CD8-positive, alpha-beta memory T cell (primary cell): ENCODE measurements around the gene ATP11A. TPM values are rescaled to one million over a fixed set of nuclear protein-coding genes. Genes with fewer than 3 reads are reported as not detected.
"Not testable (repeated sequence)": the region's sequence is repeated elsewhere in the genome, so short reads cannot be mapped to it uniquely, and the experiment has no call there.

Source experiments
- CTCF ChIA-PET: fragments of 350-600 bp; sonication (Branson Sonifier 250); formaldehyde crosslinking; loops from one replicate; lab custom pipeline; 2021; ENCODE audit warnings: antibody characterized with exemption; lab: Charles Lee
- POLR2A ChIA-PET: fragments of 350-600 bp; sonication (Branson Sonifier 250); formaldehyde crosslinking; loops from one replicate; lab custom pipeline; 2021; ENCODE audit warnings: antibody characterized with exemption; lab: Charles Lee
- DNase-seq, 5 donors: peaks; one replicate each; pipeline versions ENCODE4 v3.0.0 to v3.0.0-alpha.2; 2020 to 2022; ENCODE audit warnings: mixed read lengths in 1 of 5
- H3K27ac ChIP-seq: one replicate; pipeline ENCODE4 v1.7.0; 2013; ENCODE audit warnings: low read depth, mild to moderate bottlenecking, low read length, moderate library complexity
- H3K27me3 ChIP-seq: 2 replicates; pipeline ENCODE4 v1.7.0; 2013; ENCODE audit warnings: low read length, mild to moderate bottlenecking; ENCODE audit not compliant: insufficient read depth, poor library complexity, severe bottlenecking
- H3K36me3 ChIP-seq: 2 replicates; pipeline ENCODE4 v1.7.0; 2013; ENCODE audit warnings: mild to moderate bottlenecking, low read length, moderate library complexity; ENCODE audit not compliant: insufficient read depth
- H3K4me1 ChIP-seq: 2 replicates; pipeline ENCODE4 v1.7.0; 2013; ENCODE audit warnings: mild to moderate bottlenecking, low read length, moderate library complexity; ENCODE audit not compliant: insufficient read depth
- H3K4me3 ChIP-seq: 2 replicates; pipeline ENCODE4 v1.7.0; 2013; ENCODE audit warnings: mild to moderate bottlenecking, low read length
- H3K9me3 ChIP-seq: 2 replicates; pipeline ENCODE4 v1.7.0; 2013; ENCODE audit warnings: mild to moderate bottlenecking, low read length
- H3K27ac Mint-ChIP-seq, 8 donors: one replicate each; pipeline ENCODE4 v1.8.0; 2020 to 2021; ENCODE audit warnings: mixed read lengths in 8 of 8, mild to moderate bottlenecking in 6 of 8, inconsistent platforms in 3 of 8, moderate library complexity in 3 of 8
- H3K27me3 Mint-ChIP-seq, 2 donors: one replicate each; pipeline ENCODE4 v1.8.0; 2020 to 2021; ENCODE audit warnings: mixed read lengths in 2 of 2, mild to moderate bottlenecking in 1 of 2, moderate library complexity in 1 of 2
- H3K36me3 Mint-ChIP-seq, 3 donors: one replicate each; pipeline ENCODE4 v1.8.0; 2020 to 2021; ENCODE audit warnings: mixed read lengths in 3 of 3, inconsistent platforms in 1 of 3, mild to moderate bottlenecking in 1 of 3
- H3K4me1 Mint-ChIP-seq, 3 donors: one replicate each; pipeline ENCODE4 v1.8.0; 2020 to 2021; ENCODE audit warnings: mixed read lengths in 3 of 3, inconsistent platforms in 1 of 3, mild to moderate bottlenecking in 1 of 3
- H3K4me3 Mint-ChIP-seq, 7 donors: one replicate each; pipeline ENCODE4 v1.8.0; 2020 to 2021; ENCODE audit warnings: mixed read lengths in 7 of 7, mild to moderate bottlenecking in 6 of 7, moderate library complexity in 4 of 7, inconsistent platforms in 2 of 7
- H3K9me3 Mint-ChIP-seq, 5 donors: one replicate each; pipeline ENCODE4 v1.8.0; 2020 to 2022; ENCODE audit warnings: mixed read lengths in 5 of 5, mild to moderate bottlenecking in 3 of 5, moderate library complexity in 2 of 5, inconsistent platforms in 1 of 5
- polyA plus RNA-seq: library from polyadenylated mRNA; unstranded; fragments of 300-500 nt; fragmentation: Illumina TruSeq; gene quantifications from one replicate; pipeline ENCODE4 v1.2.3, GENCODE V29; 2021
- total RNA-seq, 2 experiments: library from RNA; stranded (reverse); gene quantifications; one replicate each; pipeline ENCODE4 v1.2.3, GENCODE V29; 2021

ATP11A gene
- total and polyA plus RNA-seq, 3 experiments from 2014 or later, result 4.5 to 34.6 (median 34.0) TPM

- Mint-ChIP-seq H3K4me1 (peaks cover 0 to 12% (median 0%) of the 10 kb centered on the region in 3 donors), H3K36me3 (no peaks in the 10 kb centered on the region), H3K27me3 (peaks cover 7 to 37% of the 10 kb centered on the region in 2 donors), H3K27ac (no peak overlapping the region), H3K4me3 (no peak overlapping the region), H3K9me3 (no peaks in the 10 kb centered on the region)
- CTCF ChIA-PET, result no interaction called here
- DNase-seq, result no peak
- H3K4me1 ChIP-seq, result peaks cover 6% of the 10 kb centered on the region
- H3K27me3 ChIP-seq, result no peaks in the 10 kb centered on the region
- H3K4me3 ChIP-seq, result no peak overlapping the region
- no peaks in the 10 kb centered on the region for H3K36me3 ChIP-seq
- no peak overlapping the region for H3K27ac ChIP-seq
- no peaks in the 10 kb centered on the region for H3K9me3 ChIP-seq
- POLR2A ChIA-PET, result no interaction called here
Observed at GRCh38 chr13:112674412-112675365, 15.1 kb upstream of the ATP11A start.

GRCh38 chr13:112675366-112675756 is 14.5 kb upstream of the ATP11A start:
- no peaks in the 10 kb centered on the region for H3K27me3 ChIP-seq
- no peak overlapping the region for H3K27ac ChIP-seq
- Mint-ChIP-seq H3K36me3 (no peaks in the 10 kb centered on the region), H3K4me3 (no peak overlapping the region), H3K9me3 (no peaks in the 10 kb centered on the region), H3K27me3 (peaks cover 10 to 37% of the 10 kb centered on the region in 2 donors), H3K4me1 (peaks cover 0 to 12% (median 0%) of the 10 kb centered on the region in 3 donors), H3K27ac (no peak overlapping the region)
- no peak overlapping the region for H3K4me3 ChIP-seq
- ChIA-PET POLR2A (no interaction called here), CTCF (no interaction called here)
- DNase-seq, result no peak
- H3K9me3 ChIP-seq, result no peaks in the 10 kb centered on the region
- H3K36me3 ChIP-seq, result no peaks in the 10 kb centered on the region
- peaks cover 6% of the 10 kb centered on the region for H3K4me1 ChIP-seq

GRCh38 chr13:112677421-112677962 is 12.3 kb upstream of the ATP11A start:
- H3K9me3 Mint-ChIP-seq, H3K36me3 ChIP-seq, H3K27ac ChIP-seq, H3K4me1 ChIP-seq, DNase-seq, H3K27me3 ChIP-seq, H3K4me3 Mint-ChIP-seq, CTCF ChIA-PET, H3K4me3 ChIP-seq, POLR2A ChIA-PET, H3K9me3 ChIP-seq, H3K36me3 Mint-ChIP-seq, H3K27ac Mint-ChIP-seq: not testable (repeated sequence)
- Mint-ChIP-seq H3K4me1 (peaks cover 0 to 12% (median 0%) of the 10 kb centered on the region in 3 donors), H3K27me3 (peaks cover 10 to 23% of the 10 kb centered on the region in 2 donors)

GRCh38 chr13:112679381-112679780 is 10.5 kb upstream of the ATP11A start:
- H3K27ac ChIP-seq, result no peak overlapping the region
- POLR2A ChIA-PET, result no interaction called here
- no peaks in the 10 kb centered on the region for H3K36me3 ChIP-seq
- CTCF ChIA-PET, result no interaction called here
- no peak overlapping the region for H3K27ac Mint-ChIP-seq
- no peak for DNase-seq
- H3K27me3 ChIP-seq, result no peaks in the 10 kb centered on the region
- H3K36me3 Mint-ChIP-seq, result no peaks in the 10 kb centered on the region
- peaks cover 0 to 2% (median 0%) of the 10 kb centered on the region in 3 donors for H3K4me1 Mint-ChIP-seq
- H3K9me3 ChIP-seq, result no peaks in the 10 kb centered on the region
- H3K27me3 Mint-ChIP-seq, result peaks cover 3 to 10% of the 10 kb centered on the region in 2 donors
- H3K4me3 ChIP-seq, result no peak overlapping the region
- no peaks in the 10 kb centered on the region for H3K4me1 ChIP-seq
- no peaks in the 10 kb centered on the region for H3K9me3 Mint-ChIP-seq
- no peak overlapping the region for H3K4me3 Mint-ChIP-seq

- no peaks in the 10 kb centered on the region for H3K36me3 Mint-ChIP-seq
- H3K27me3 Mint-ChIP-seq, result peaks cover 3 to 10% of the 10 kb centered on the region in 2 donors
- DNase-seq, result no peak
- no peak overlapping the region for H3K4me3 Mint-ChIP-seq
- POLR2A ChIA-PET, result no interaction called here
- H3K9me3 Mint-ChIP-seq, result no peaks in the 10 kb centered on the region
- no peaks in the 10 kb centered on the region for H3K4me1 ChIP-seq
- CTCF ChIA-PET, result no interaction called here
- no peaks in the 10 kb centered on the region for H3K27me3 ChIP-seq
- H3K27ac ChIP-seq, result no peak overlapping the region
- H3K4me3 ChIP-seq, result no peak overlapping the region
- H3K4me1 Mint-ChIP-seq, result no peaks in the 10 kb centered on the region
- no peaks in the 10 kb centered on the region for H3K36me3 ChIP-seq
- H3K27ac Mint-ChIP-seq, result no peak overlapping the region
- no peaks in the 10 kb centered on the region for H3K9me3 ChIP-seq
Observed at GRCh38 chr13:112679932-112680677, 9.7 kb upstream of the ATP11A start.

- H3K27me3 Mint-ChIP-seq, result peaks cover 3 to 10% of the 10 kb centered on the region in 2 donors
- no peaks in the 10 kb centered on the region for H3K9me3 Mint-ChIP-seq
- no peak overlapping the region for H3K4me3 ChIP-seq
- no peak overlapping the region for H3K27ac Mint-ChIP-seq
- no peaks in the 10 kb centered on the region for H3K36me3 Mint-ChIP-seq
- POLR2A ChIA-PET, result no interaction called here
- no peak overlapping the region for H3K27ac ChIP-seq
- H3K4me3 Mint-ChIP-seq, result no peak overlapping the region
- H3K27me3 ChIP-seq, result no peaks in the 10 kb centered on the region
- no peaks in the 10 kb centered on the region for H3K4me1 ChIP-seq
- no peaks in the 10 kb centered on the region for H3K4me1 Mint-ChIP-seq
- DNase-seq, result no peak
- no peaks in the 10 kb centered on the region for H3K9me3 ChIP-seq
- H3K36me3 ChIP-seq, result no peaks in the 10 kb centered on the region
- CTCF ChIA-PET, result no interaction called here
Observed at GRCh38 chr13:112680741-112681360, 9.0 kb upstream of the ATP11A start.

- no peak for DNase-seq
- Histone ChIP-seq H3K27me3 (no peaks in the 10 kb centered on the region), H3K4me1 (peaks cover 5% of the 10 kb centered on the region), H3K36me3 (no peaks in the 10 kb centered on the region), H3K9me3 (no peaks in the 10 kb centered on the region), H3K27ac (no peak overlapping the region), H3K4me3 (no peak overlapping the region)
- CTCF ChIA-PET, result no interaction called here
- POLR2A ChIA-PET, result no interaction called here
- no peaks in the 10 kb centered on the region for H3K9me3 Mint-ChIP-seq
- peaks cover 0 to 3% of the 10 kb centered on the region in 2 donors for H3K27me3 Mint-ChIP-seq
- no peak overlapping the region for H3K4me3 Mint-ChIP-seq
- no peak overlapping the region for H3K27ac Mint-ChIP-seq
- H3K36me3 Mint-ChIP-seq, result no peaks in the 10 kb centered on the region
- H3K4me1 Mint-ChIP-seq, result peaks cover 7 to 12% (median 8%) of the 10 kb centered on the region in 3 donors
Observed at GRCh38 chr13:112683581-112683980, 6.3 kb upstream of the ATP11A start.
